ENCODE results near the gene PEAK1.

The PEAK1 gene

GRCh38 chr15:77426871-77427270 lies 7.0 kb upstream of the PEAK1 start:
- H3K4me3 ChIP-seq (ENCODE audit: control insufficient read depth, low read depth, low read length): no peak overlapping the region
- TF ChIP-seq, protein P1, sequence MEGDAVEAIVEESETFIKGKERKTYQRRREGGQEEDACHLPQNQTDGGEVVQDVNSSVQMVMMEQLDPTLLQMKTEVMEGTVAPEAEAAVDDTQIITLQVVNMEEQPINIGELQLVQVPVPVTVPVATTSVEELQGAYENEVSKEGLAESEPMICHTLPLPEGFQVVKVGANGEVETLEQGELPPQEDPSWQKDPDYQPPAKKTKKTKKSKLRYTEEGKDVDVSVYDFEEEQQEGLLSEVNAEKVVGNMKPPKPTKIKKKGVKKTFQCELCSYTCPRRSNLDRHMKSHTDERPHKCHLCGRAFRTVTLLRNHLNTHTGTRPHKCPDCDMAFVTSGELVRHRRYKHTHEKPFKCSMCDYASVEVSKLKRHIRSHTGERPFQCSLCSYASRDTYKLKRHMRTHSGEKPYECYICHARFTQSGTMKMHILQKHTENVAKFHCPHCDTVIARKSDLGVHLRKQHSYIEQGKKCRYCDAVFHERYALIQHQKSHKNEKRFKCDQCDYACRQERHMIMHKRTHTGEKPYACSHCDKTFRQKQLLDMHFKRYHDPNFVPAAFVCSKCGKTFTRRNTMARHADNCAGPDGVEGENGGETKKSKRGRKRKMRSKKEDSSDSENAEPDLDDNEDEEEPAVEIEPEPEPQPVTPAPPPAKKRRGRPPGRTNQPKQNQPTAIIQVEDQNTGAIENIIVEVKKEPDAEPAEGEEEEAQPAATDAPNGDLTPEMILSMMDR (conservative IDR thresholded peaks at IDR 0.05; ENCODE audit: control insufficient read depth, insufficient read depth, low read depth, low read length): no peak
- no peak for DNase-seq (ENCODE audit: low read depth)

DNA sequence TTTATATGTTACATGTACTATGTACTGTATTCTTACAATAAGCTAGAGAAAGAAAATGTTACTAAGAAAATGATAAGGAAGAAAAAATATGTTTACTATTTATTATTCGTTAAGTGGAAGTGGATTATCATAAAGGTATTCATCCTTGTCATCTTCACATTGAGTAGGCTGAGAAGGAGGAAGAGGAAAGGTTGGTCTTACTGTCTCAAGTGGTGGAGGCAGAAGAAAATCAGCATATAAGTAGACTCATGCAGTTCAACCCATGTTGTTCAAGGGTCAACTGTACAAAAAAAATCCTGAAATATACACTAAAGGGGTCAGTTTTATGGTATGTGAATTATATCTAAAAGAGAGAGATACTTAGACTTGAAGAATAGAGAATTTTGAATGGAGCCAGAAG lies 6.5 kb upstream of the PEAK1 start:
- no peak for DNase-seq (ENCODE audit: low read depth)
- TF ChIP-seq, protein P1 (conservative IDR thresholded peaks at IDR 0.05; ENCODE audit: control insufficient read depth, insufficient read depth, low read depth, low read length): no peak
- H3K4me3 ChIP-seq (ENCODE audit: control insufficient read depth, low read depth, low read length): no peak overlapping the region

DNA sequence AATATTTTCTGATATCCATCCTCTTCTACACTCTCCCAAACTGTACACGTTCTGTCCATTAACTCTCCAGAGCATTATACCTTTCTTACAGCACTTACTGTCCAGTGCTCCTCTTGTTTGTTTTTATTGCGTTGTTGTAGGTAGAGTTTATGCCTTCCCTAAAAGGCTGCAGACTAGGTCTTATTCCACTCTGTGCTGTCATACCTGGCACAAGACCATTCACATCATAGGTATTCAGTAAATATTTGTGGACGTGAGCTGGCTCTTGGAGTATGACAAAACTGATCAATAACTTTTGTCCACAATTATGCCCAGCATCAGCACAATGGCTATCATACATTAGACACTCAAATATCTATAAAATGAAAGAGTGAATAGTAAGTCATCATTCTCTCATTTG lies 5.2 kb upstream of the PEAK1 start:
- no peak overlapping the region for H3K4me3 ChIP-seq (ENCODE audit: control insufficient read depth, low read depth, low read length)
- TF ChIP-seq, protein P1 (conservative IDR thresholded peaks at IDR 0.05; ENCODE audit: control insufficient read depth, insufficient read depth, low read depth, low read length): no peak
- no peak for DNase-seq (ENCODE audit: low read depth)

GRCh38 chr15:77421370-77421700 lies 1.4 kb upstream of the PEAK1 start:
- TF ChIP-seq, protein P1 (conservative IDR thresholded peaks at IDR 0.05; ENCODE audit: control insufficient read depth, insufficient read depth, low read depth, low read length): no peak
- no peak for DNase-seq (ENCODE audit: low read depth)
- H3K4me3 ChIP-seq (ENCODE audit: control insufficient read depth, low read depth, low read length): peak overlapping the region; percentile 95

DNA sequence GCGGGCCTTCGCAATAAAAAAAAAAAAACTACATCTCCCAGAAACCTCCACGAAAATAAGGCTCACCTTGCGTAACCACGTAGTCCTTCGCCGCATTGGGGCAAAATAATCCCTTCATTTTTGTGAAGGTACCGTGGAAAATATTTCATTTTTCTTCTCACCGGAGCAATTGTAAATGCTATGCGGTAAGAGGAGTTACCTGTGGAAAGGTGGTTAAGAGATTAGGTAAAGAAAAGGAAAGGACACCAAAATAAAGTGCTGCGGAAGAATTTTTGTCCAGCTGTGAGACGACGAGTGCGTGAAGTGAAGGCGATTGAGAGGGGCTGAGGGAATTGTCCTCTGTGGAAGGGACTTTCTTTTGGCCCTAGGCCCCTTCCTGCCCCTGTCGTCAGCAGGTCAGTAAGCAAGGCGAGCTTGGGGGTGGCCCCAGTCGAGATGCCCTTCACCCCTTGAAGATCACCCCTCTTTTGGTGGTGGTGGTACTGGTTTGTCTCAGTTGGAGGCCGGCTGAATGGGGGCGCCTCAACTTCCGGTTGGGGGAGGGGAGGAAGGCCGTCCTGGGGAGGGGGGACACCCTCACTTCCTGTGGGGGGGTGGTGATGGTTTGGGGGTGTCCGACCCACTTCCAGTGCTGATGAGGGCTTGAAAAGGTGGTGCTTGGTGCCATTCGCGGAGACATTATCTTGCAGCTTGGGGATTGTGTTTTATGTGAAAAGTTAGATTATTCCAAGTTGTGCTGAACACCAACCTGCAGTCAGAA lies 886 bp upstream of the PEAK1 start, which contains the start of gene HMG20A:
Gene HMG20A, plus strand, starts transcription at position 279 of the 760 bp plus-strand sequence. CDS start 37,520 bp downstream, outside the sequence.
- peak within 1 kb of the TSS; percentile 95 for H3K4me3 ChIP-seq (ENCODE audit: control insufficient read depth, low read depth, low read length)
- TF ChIP-seq, protein P1 (conservative IDR thresholded peaks at IDR 0.05; ENCODE audit: control insufficient read depth, insufficient read depth, low read depth, low read length): no peak
- peak; percentile 85 for DNase-seq (ENCODE audit: low read depth)

GRCh38 chr15:77418966-77419835 lies 703 bp downstream of the PEAK1 start:
- DNase-seq (ENCODE audit: low read depth): peak; percentile 46
- TF ChIP-seq, protein P1 (conservative IDR thresholded peaks at IDR 0.05; ENCODE audit: control insufficient read depth, insufficient read depth, low read depth, low read length): no peak
- H3K4me3 ChIP-seq (ENCODE audit: control insufficient read depth, low read depth, low read length): peak overlapping the region; percentile 84
